Common myeloid progenitor, CD34-positive (primary cell): ENCODE data around the gene CD99L2.

Experiments used
- CTCF ChIA-PET: fragments of 350-600 bp; sonication (Branson Sonifier 250); formaldehyde crosslinking; loops from one replicate; lab custom pipeline; 2021; ENCODE audit warnings: antibody characterized with exemption; lab: Charles Lee
- POLR2A ChIA-PET: fragments of 350-600 bp; sonication (Branson Sonifier 250); formaldehyde crosslinking; loops from one replicate; lab custom pipeline; 2021; ENCODE audit warnings: antibody characterized with exemption; lab: Charles Lee
- DNase-seq, 3 donors: peaks; one replicate each; pipeline versions ENCODE4 v3.0.0 to v3.0.0-alpha.2; 2013
- H3K27ac ChIP-seq, 2 experiments: 1 replicate in 1 of 2; 2 replicates in 1 of 2; pipeline ENCODE4 v1.7.0; 2013; ENCODE audit warnings: inconsistent platforms in 2 of 2, low read length in 2 of 2, mild to moderate bottlenecking in 2 of 2, low read depth in 1 of 2, moderate library complexity in 1 of 2; ENCODE audit not compliant: severe bottlenecking in 2 of 2, insufficient read depth in 1 of 2, poor library complexity in 1 of 2
- H3K27me3 ChIP-seq, 5 experiments: replicated peaks in 2 of 5; 1 replicate in 3 of 5; 2 replicates in 2 of 5; pipeline versions ENCODE4 v1.6.1 to v1.7.0; 2013; ENCODE audit warnings: low read length in 4 of 5, mild to moderate bottlenecking in 2 of 5, moderate library complexity in 2 of 5, inconsistent platforms in 1 of 5; ENCODE audit not compliant: insufficient read depth in 5 of 5, control insufficient read depth in 4 of 5
- H3K36me3 ChIP-seq, 4 experiments: 1 replicate in 2 of 4; 2 replicates in 2 of 4; pipeline versions ENCODE4 v1.6.1 to v1.7.0; 2013; ENCODE audit warnings: low read length in 3 of 4, control low read depth in 1 of 4, mild to moderate bottlenecking in 1 of 4; ENCODE audit not compliant: control insufficient read depth in 4 of 4, insufficient read depth in 4 of 4
- H3K4me1 ChIP-seq, 4 experiments: 1 replicate in 3 of 4; 2 replicates in 1 of 4; pipeline versions ENCODE4 v1.6.1 to v1.7.1; 2013; ENCODE audit warnings: low read length in 3 of 4, mild to moderate bottlenecking in 3 of 4, control low read depth in 1 of 4, inconsistent platforms in 1 of 4, moderate library complexity in 1 of 4; ENCODE audit not compliant: control insufficient read depth in 4 of 4, insufficient read depth in 4 of 4; ENCODE audit errors: control extremely low read depth in 1 of 4
- H3K4me3 ChIP-seq, 7 experiments: 1 replicate in 4 of 7; 2 replicates in 3 of 7; pipeline versions ENCODE4 v1.5.1 to v1.7.0; 2013; ENCODE audit warnings: mild to moderate bottlenecking in 7 of 7, low read length in 6 of 7, moderate library complexity in 6 of 7, inconsistent platforms in 2 of 7, low read depth in 2 of 7, control low read depth in 1 of 7; ENCODE audit not compliant: insufficient read depth in 4 of 7, control insufficient read depth in 1 of 7; ENCODE audit errors: extremely low read depth in 1 of 7
- H3K9me3 ChIP-seq, 5 experiments: 1 replicate in 4 of 5; 2 replicates in 1 of 5; pipeline versions ENCODE4 v1.6.1 to v1.7.1; 2013; ENCODE audit warnings: low read length in 4 of 5, mild to moderate bottlenecking in 2 of 5, inconsistent platforms in 1 of 5, low read depth in 1 of 5, moderate library complexity in 1 of 5; ENCODE audit not compliant: control insufficient read depth in 4 of 5, insufficient read depth in 2 of 5; ENCODE audit errors: control extremely low read depth in 1 of 5
- WGBS: methylation state at CpG from one replicate; pipeline ENCODE4 v1.1.5; 2013; ENCODE audit not compliant: insufficient coverage; 5-methylcytosine and 5-hydroxymethylcytosine counted together

Gene CD99L2

GRCh38 chrX:150736475-150736874 lies 162.0 kb downstream of the CD99L2 start:
- ChIA-PET CTCF (no interaction called here), POLR2A (no interaction called here)
- H3K4me1 ChIP-seq, result peaks cover 0 to 8% (median 1%) of the 10 kb centered on the region in 4 experiments
- peaks cover 2 to 59% (median 22%) of the 10 kb centered on the region in 4 experiments for H3K36me3 ChIP-seq
- peak overlapping the region in 5 of 7 experiments; percentile 43 to 81 (median 56) for H3K4me3 ChIP-seq
- WGBS, result 62% methylated on average over 9 of the region's 9 CpGs
- no peaks in the 10 kb centered on the region for H3K9me3 ChIP-seq
- peak; percentile 33 to 69 (median 64) for DNase-seq
- H3K27ac ChIP-seq, result peak overlapping the region; percentile 65 to 82
- H3K27me3 ChIP-seq, result no peaks in the 10 kb centered on the region

- WGBS, result 93% methylated on average over 3 of the region's 3 CpGs
- Histone ChIP-seq H3K27ac (no peak overlapping the region), H3K4me1 (peaks cover 0 to 5% (median 1%) of the 10 kb centered on the region in 4 experiments), H3K36me3 (peaks cover 2 to 44% (median 17%) of the 10 kb centered on the region in 4 experiments), H3K4me3 (no peak overlapping the region), H3K9me3 (no peaks in the 10 kb centered on the region), H3K27me3 (peaks cover 0 to 2% (median 0%) of the 10 kb centered on the region in 5 experiments)
- ChIA-PET CTCF (interaction anchor here (1.1 kb wide), 1 partner anchor 16 kb away, joined by 4 read pairs; no protein-coding TSS in a partner anchor), POLR2A (no interaction called here)
- no peak for DNase-seq
Measured at GRCh38 chrX:150731795-150732194, 166.7 kb downstream of the CD99L2 start.

- Histone ChIP-seq H3K9me3 (no peaks in the 10 kb centered on the region), H3K27ac (no peak overlapping the region), H3K4me1 (peaks cover 0 to under 1% (median under 1%) of the 10 kb centered on the region in 4 experiments), H3K27me3 (peaks cover 0 to 5% (median 0%) of the 10 kb centered on the region in 5 experiments), H3K36me3 (peaks cover 2 to 44% (median 17%) of the 10 kb centered on the region in 4 experiments), H3K4me3 (no peak overlapping the region)
- ChIA-PET CTCF (no interaction called here), POLR2A (no interaction called here)
- no peak for DNase-seq
- WGBS, result 89% methylated on average over 3 of the region's 6 CpGs
Measured at GRCh38 chrX:150730719-150731118, 167.7 kb downstream of the CD99L2 start.

GRCh38 chrX:150729956-150730355 lies 168.5 kb downstream of the CD99L2 start:
- peaks cover 2 to 42% (median 17%) of the 10 kb centered on the region in 4 experiments for H3K36me3 ChIP-seq
- no peak overlapping the region for H3K27ac ChIP-seq
- DNase-seq, result no peak
- no peak overlapping the region for H3K4me3 ChIP-seq
- ChIA-PET POLR2A (no interaction called here), CTCF (no interaction called here)
- H3K9me3 ChIP-seq, result no peaks in the 10 kb centered on the region
- H3K4me1 ChIP-seq, result no peaks in the 10 kb centered on the region
- 81% methylated on average over 3 of the region's 5 CpGs for WGBS
- H3K27me3 ChIP-seq, result peaks cover 0 to 5% (median 0%) of the 10 kb centered on the region in 5 experiments

- Histone ChIP-seq H3K4me3 (no peak overlapping the region), H3K27ac (no peak overlapping the region), H3K36me3 (peaks cover 0 to 5% (median under 1%) of the 10 kb centered on the region in 4 experiments), H3K27me3 (no peaks in the 10 kb centered on the region), H3K4me1 (no peaks in the 10 kb centered on the region), H3K9me3 (no peaks in the 10 kb centered on the region)
- POLR2A ChIA-PET, result no interaction called here
- no peak for DNase-seq
- 79% methylated on average over 2 of the region's 4 CpGs for WGBS
- CTCF ChIA-PET, result interaction anchor here (1.3 to 4.1 kb wide), 2 partner anchors 19 to 36 kb away, joined by 4 to 59 read pairs; no protein-coding TSS in a partner anchor
Measured at GRCh38 chrX:150719621-150720020, 178.8 kb downstream of the CD99L2 start.
